Measurements from ENCODE around the gene SERPINH1.
A peak's percentile ranks its signal among the peaks of the same experiment; 100 is the strongest.

Gene SERPINH1

GRCh38 chr11:75542088-75542438 lies 20.0 kb upstream of the SERPINH1 start:
- CTCF ChIA-PET = interaction anchor here (1.1 kb wide), 2 partner anchors 9 to 135 kb away, joined by 3 read pairs; no protein-coding TSS in a partner anchor
- no peak for TF ChIP-seq CTCF (IDR thresholded peaks at IDR 0.05; ENCODE audit: control extremely low read depth, extremely low read depth, low read depth, missing control alignments)
- DNase-seq (ENCODE audit: extremely low spot score) = no peak
- POLR2A ChIA-PET = no interaction called here

- DNase-seq (ENCODE audit: extremely low spot score) = no peak
These were observed 18.2 kb upstream of the SERPINH1 start for GRCh38 chr11:75543806-75544205.

GRCh38 chr11:75547177-75547576 lies 14.9 kb upstream of the SERPINH1 start:
- ChIA-PET POLR2A (no interaction called here), CTCF (interaction anchor here (0.6 to 1.8 kb wide), 3 partner anchors 10 to 26 kb away, joined by 3 to 5 read pairs (median 4); no protein-coding TSS in a partner anchor)
- DNase-seq (ENCODE audit: extremely low spot score) = no peak
- no peak for TF ChIP-seq CTCF (IDR thresholded peaks at IDR 0.05; ENCODE audit: control extremely low read depth, extremely low read depth, low read depth, missing control alignments)

More at GRCh38 chr11:75543806-75544205, 18.2 kb upstream of the SERPINH1 start:
- TF ChIP-seq CTCF (IDR thresholded peaks at IDR 0.05; ENCODE audit: control extremely low read depth, extremely low read depth, low read depth, missing control alignments) = no peak
- POLR2A ChIA-PET = no interaction called here
- CTCF ChIA-PET = interaction anchor here (1.0 to 2.0 kb wide), 6 partner anchors 9 to 156 kb away, joined by 3 to 10 read pairs (median 4); no protein-coding TSS in a partner anchor

- DNase-seq (ENCODE audit: extremely low spot score) = peak; percentile 81
- ChIA-PET POLR2A (no interaction called here), CTCF (interaction anchor here (1.0 to 1.7 kb wide), 2 partner anchors 11 kb away, joined by 3 to 5 read pairs; no protein-coding TSS in a partner anchor)
- TF ChIP-seq CTCF (IDR thresholded peaks at IDR 0.05; ENCODE audit: control extremely low read depth, extremely low read depth, low read depth, missing control alignments) = peak; percentile 42
These were observed 14.4 kb upstream of the SERPINH1 start for GRCh38 chr11:75547617-75548058.

- CTCF ChIA-PET = interaction anchor here (0.9 to 1.3 kb wide), 6 partner anchors 10 to 135 kb away, joined by 3 to 4 read pairs (median 3); no protein-coding TSS in a partner anchor
- no peak for TF ChIP-seq CTCF (IDR thresholded peaks at IDR 0.05; ENCODE audit: control extremely low read depth, extremely low read depth, low read depth, missing control alignments)
- no peak for DNase-seq (ENCODE audit: extremely low spot score)
- POLR2A ChIA-PET = interaction anchor here (0.6 kb wide), 1 partner anchor 98 kb away, joined by 3 read pairs; no protein-coding TSS in a partner anchor
These were observed 13.3 kb upstream of the SERPINH1 start for GRCh38 chr11:75548595-75549272.

GRCh38 chr11:75549370-75549958 lies 12.6 kb upstream of the SERPINH1 start:
- CTCF ChIA-PET = interaction anchor here (0.9 to 1.3 kb wide), 5 partner anchors 10 to 136 kb away, joined by 3 to 4 read pairs (median 3); no protein-coding TSS in a partner anchor
- TF ChIP-seq CTCF (IDR thresholded peaks at IDR 0.05; ENCODE audit: control extremely low read depth, extremely low read depth, low read depth, missing control alignments) = no peak
- POLR2A ChIA-PET = no interaction called here
- DNase-seq (ENCODE audit: extremely low spot score) = no peak

All from GM10248 (cell line).